GM18868 (cell line): ENCODE data around the gene FOXS1.
A peak's percentile ranks its signal among the peaks of the same experiment; 100 is the strongest.

Source experiments
- ATAC-seq: cut with Tn5 transposase; IDR thresholded peaks from one replicate; pipeline ENCODE4 v1.9.1; 2021; ENCODE audit warnings: mild to moderate bottlenecking, moderate library complexity; ENCODE audit not compliant: unreplicated experiment

The FOXS1 gene

DNA sequence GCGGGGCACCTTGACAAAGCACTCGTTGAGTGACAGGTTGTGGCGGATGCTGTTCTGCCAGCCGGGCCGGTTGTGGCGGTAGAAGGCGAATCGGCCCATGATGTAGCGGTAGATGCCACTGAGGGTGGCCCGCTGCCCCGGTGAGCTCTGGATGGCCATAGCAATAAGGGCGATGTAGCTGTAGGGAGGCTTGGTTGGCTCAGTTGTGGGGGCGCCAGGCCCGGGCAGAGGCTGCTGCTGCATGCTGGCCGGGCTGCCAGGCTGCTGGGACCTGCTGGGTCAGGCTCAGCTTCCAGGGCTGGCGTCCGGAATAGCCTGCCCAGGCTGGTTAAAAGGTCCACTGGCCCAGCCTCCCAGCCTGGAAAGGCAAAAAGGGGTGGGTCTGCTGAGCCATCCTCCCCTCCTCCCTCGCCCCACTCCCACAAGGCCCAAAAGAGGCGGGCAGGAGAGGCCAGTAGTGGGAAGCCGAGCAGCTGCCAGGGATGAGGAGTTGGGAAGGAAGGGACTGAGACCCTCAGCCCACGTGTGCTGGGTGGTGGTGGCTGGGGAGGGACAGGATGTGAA is at the start of gene FOXS1:
Gene FOXS1, minus strand, starts transcription at position 305 of the 564 bp plus-strand sequence. Its CDS starts 62 bp downstream, at position 243.
- no peak for ATAC-seq

DNA sequence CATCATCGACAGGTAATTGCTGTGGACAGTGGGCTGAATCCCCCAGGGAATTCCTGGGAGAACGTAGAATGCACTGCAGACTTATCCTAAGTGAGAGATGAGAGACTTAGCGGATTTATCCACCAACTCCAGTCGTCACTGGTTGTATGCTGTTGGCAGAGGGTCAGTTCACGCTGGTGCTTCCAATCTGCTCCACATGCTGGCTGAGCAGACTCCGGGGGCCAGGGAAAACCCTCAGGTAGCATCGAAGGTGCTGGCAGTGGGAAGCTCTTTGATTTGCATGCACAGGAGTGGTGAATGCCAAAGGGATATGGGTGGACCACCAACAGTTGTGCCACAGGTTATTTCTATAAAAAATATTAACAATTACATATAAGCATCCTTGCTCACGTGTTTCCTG is 45.2 kb upstream of the FOXS1 start:
- no peak for ATAC-seq

DNA sequence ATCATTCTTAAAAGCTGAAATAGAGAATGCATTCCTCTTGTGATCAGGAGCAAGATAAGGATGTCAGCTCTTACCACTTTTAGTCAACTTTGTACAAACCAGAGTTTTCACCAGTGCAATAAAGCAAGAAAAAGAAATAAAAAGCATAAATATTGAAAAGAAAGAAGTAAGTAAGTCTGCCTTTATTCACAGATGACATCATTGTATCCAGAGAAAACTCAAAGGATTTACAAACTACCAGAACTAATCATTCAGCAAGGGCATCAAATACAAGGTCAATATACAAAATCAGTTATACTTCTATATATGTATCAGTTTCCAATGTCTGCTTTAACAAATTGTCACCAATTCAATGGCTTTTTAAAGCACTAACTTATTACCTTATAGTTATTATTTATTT is 38.4 kb upstream of the FOXS1 start:
- no peak for ATAC-seq

DNA sequence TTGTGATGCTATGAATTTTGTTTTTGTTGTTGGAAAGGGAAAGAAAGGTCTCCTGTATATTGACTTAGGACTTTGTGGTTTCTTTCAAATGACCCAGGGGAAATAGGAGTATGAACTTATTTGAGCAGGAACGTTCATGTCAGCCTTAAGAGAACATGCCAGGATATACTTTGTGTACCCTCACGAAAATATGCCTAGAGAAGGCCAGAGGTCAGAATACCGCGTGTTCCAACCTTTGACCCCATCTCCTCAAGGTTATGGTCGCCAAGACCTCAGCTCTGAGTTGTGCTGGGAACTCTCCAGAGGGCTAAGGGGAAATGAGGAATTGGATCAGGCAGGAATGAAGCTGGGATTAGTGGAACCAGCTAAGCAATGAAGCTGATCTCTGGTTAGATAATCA is 36.5 kb upstream of the FOXS1 start:
- ATAC-seq = no peak

DNA sequence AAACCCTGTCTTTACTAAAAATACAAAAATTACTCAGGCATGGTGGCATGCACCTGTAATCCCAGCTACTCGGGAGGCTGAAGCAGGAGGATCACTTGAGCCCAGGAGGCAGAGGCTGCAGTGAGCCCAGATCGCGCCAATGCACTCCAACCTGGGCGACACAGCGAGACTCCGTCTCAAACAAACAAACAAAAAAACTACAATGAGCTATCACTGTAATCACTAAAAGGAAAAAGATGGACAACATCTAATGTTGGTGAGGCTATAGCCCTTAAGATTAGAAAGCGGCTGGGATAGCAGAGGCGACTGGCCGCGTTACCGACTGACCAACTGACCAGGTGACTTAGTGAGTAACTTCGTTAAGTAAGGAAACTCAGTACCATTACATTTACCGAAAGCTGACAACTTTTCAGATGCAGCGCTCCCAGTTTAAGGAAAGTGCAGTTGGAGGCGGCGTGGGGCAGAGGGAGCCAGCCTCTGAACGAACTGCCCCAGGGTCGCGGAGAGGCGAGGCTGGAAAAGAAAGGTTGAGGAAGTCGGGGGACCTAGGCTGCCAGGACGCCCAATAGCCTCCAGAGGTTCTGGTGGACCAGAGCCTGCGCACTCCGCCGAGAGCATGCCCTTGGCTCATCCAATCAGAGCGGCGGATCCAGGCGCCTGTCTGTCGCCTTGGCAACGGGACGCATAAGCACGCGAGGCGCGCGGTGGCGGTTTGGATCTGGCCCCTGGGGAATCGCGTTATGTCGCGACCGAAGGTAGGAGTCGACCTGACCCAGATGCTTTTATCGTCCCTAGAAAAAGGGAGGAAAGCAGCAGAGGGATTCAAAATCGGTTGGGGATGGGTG is 34.0 kb upstream of the FOXS1 start:
- peak; percentile 67 for ATAC-seq

DNA sequence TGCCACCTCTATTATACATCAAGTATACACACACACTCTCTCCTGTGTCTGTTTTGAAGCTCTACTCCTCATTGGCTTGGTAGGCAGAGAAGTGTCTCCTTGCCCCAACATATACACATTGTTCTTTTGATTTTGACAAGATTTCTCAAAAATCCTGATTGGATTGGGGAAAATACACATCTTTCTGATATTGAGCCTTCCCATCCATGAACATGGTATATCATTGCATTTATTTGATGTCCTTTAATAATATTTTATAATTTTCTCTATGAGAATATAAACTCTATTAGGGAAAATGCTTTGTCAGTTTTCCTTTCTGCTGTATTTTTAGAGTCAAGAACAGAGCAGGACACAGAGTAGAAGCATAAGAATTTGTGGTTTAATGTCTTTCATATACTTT is 32.3 kb upstream of the FOXS1 start:
- ATAC-seq = no peak

DNA sequence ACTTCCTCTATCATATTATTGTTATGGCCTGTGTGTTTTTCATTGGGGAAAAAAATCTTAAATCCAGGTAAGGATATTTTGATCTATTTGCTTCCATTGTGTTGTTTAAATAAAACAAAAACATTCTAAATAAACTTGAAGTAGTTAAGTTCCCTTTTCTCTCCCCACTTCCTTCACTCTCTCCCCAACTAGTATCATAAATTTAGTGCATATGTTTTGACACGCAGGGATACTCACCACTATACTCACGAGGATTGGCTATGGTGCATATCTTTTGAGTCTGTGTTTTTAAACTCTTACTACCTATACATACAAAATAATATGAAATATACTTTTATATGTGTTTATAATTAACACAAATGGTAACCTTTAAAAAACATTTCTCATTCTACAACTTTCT is 30.3 kb upstream of the FOXS1 start:
- ATAC-seq = no peak

DNA sequence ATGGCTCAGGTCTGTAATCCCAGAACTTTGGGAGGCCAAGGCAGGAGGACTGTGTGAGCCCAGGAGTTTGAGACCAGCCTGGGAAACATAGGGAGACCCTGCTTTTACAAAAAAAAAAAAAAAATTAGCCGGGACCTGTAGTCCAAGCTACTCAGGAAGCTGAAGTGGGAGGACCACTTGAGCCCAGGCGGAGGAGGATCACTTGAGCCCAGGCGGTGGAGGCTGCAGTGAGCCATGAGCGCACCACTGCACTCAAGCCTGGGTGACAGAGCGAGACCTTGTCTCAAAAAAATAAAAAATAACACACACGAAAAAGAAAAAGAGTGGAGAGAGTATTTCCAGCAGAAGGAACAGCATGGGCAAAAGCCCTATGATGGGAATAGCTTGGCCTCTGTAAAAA is 27.0 kb upstream of the FOXS1 start:
- ATAC-seq = no peak

DNA sequence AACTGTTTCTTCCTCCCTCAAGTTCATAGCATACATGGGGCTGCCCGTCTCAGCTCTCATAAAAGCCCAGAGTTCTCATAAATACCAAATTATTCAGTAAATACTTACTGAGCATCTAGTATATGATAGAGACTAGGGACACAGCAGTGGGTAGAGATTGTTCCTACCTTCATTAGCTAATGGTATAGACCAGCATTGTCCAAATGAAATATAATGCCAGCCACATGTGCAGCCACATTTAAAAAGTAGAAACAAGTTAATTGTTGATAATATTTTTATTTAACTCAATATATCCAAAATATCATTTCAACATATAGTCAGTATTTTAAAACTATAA is 26.2 kb upstream of the FOXS1 start:
- ATAC-seq = no peak

DNA sequence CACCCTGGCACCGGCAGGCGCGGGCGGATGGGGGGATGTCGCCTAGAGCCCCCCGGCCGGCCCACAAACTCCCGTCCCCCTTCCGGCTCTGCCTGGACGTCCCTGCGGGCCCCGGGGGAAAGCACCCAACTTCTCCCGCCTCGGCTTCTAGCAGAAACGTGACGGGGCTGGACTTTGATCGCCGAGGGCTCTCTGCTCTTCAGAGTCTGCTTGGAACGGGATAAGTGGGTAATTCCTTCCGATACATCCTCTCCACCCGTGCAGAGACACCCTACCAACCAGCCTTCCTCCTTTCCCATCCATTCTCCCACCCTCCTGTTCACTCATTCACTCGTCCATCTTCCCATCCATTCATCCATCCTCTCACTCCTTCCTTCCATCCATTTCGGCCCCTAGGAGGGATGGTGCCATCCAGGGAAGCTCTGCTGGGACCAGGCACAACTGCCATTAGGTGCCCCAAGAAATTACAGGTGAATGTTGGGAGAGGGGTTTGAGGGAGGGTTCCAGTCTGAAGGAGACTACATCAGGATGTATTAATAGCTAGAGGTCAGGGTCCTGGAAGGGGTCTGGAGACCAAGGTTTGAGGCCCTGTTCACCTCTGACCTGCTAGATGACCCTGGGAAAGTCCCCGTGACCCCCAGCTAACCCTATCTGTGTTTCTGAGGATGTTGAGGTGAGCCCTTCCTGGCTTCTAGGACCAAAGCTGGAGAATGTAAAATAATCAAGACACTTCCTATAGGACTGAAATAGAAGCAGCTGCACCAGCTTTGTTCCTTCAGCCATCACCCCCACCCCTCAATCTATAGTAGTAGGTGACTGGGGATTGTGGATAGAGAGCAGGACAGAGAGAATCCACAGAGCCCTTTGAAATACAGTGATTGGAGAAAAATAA is 25.6 kb upstream of the FOXS1 start:
- ATAC-seq = no peak

DNA sequence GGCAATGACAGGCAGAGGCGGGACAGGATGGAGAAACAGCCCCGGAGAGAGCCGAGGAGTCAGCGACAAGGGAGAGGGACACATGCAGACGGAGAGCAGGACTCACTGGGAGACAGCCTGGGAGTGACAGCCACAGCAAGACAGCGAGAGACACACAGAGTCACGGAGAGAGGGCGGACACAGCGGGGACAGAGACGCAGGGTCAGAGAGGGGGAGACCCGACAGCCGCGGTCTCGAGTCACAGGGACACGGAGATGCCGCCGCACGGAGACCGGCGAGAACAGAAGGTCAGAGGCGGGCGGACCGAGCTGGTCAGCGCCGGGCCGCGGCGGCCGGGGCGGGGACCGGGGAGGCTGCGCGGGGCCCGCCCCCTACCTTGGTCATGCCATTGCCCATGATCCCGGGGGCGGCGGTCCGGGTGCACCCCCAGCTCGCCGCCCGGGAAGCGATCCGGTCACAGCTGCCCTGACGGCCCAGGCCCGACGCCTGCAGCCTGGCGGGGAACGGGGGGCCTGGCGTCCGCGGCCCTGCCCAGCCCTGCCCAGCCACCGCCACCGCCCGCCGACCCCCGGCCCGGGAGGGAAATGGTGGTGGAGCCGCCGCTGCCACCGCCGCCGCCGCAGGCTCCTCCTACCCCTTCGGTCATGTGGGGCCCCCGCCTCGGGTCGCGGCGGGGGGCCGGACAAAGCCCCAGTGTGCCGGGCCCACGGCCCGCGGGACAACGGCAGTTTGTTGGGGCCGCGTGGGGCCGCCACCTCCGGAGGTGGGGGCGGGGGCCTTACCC is 24.7 kb upstream of the FOXS1 start, which contains the start of the genes DUSP15 and TTLL9:
Gene DUSP15, minus strand, starts transcription at position 586 of the 784 bp plus-strand sequence. Its CDS starts 190 bp downstream, at position 396.
Gene TTLL9, plus strand, starts transcription at position 693 of the 784 bp plus-strand sequence. CDS start 493 bp downstream, outside the sequence.
- no peak for ATAC-seq

DNA sequence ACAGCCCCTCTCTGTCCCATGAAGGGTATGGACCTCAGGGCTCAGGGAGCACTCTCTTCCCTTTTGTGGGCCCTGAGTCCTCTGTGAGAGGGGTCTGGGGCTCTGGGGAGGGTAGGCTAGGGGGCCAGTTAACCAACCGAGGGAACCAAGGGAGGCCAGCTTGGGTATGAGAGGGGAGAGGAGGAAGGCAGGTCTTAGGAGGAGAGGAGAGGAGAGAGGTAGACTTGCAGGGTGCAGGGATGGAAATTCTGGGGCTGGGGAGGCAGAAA is 24.2 kb upstream of the FOXS1 start:
- no peak for ATAC-seq

DNA sequence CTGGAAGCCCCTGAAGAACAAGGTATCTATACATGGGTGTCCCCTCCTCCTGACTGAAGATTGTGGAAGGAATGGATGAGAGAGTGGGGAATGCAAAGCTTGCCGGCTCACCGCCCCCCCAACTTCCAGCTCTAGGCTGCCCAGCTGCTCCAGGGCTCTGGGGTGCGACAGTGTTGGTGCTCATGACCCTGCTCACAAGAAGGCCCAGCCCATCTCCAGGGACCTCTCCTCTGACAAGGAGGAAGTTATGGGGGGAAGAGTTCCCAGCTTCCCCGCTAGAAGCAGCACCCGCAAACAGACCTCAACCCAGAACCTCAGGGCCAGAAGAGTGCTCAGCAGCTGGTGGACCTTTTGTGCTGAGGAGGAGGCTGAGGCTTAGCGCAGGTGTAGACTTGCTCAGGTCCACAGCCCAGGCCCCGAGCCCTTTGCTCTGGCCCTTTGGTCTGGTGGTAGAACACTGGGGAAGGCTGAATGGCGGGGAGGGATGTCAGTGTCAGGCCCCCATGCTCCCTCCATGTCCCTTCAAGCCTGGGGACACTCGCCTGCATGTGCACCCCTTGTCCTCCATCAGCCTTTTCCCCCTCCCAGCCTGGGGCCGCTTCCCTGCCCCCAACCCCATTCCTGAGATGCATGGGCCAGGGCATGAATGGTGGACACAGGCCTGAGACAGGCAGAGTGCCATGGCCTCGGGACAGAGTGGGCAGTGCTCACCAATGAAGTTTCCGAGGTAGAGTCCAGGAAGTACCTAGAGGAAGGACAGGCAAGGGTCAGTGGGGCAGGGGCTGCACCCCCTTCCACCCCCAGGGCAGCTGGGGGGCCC is 23.7 kb upstream of the FOXS1 start:
- ATAC-seq = no peak

DNA sequence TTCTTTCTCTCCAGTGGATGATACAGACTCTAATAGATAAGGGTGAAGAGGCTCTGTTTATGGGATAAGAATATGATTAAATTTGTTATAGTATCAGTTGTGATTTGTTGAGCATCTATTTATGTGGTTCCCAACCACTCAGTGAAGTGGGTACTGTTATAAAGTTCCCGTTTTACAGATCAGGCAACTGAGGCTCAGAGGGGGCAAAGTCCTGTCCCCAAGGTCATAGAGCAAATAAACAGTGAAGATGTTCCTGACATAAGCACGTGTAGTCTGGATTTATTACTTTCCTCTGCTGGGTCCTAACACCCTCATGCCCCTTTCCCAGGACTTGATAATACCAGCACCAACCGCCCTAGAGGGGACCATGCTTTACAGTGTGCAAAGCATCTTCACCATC is 20.8 kb upstream of the FOXS1 start:
- no peak for ATAC-seq

DNA sequence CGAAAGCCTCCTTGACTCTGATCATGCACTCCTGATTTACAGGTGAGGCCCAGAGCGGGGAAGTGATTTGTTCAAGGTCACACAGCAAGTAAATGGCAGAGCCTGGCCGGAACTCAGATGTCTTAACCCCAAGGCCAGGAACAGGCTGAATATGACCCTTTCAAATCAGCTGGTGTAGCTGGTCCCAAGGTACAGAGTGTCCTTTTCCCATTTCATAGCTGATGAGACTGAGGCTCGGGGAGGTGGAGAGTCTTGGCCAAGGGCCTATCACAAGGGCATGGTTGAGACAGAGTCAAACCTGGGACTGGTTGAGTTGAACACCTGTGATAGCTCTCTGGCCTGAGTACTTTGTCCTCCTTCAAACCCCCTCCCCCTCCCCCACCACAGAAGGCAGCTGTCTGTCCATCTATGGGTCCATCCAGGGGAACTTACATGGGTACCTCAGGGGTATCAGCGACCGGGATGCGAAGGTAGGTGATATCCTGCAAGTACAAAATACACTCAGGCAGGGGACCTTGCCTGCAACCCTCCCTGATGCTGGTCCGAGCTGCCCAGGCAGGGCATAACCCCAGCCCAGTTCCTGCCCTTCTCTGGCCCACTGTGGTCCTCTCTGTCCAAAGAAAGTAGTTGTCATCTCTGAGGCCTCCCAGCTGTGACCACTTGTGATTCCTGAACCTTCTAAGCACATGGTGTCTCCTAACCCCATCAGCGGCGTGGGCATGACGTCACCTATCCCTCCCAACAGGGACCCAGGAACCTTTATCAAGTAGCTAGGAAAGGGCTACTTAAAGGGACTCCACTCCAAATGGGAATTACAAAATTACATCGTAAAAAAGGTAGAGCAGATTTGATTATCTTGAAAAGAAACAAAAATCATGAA is 19.4 kb upstream of the FOXS1 start:
- no peak for ATAC-seq

DNA sequence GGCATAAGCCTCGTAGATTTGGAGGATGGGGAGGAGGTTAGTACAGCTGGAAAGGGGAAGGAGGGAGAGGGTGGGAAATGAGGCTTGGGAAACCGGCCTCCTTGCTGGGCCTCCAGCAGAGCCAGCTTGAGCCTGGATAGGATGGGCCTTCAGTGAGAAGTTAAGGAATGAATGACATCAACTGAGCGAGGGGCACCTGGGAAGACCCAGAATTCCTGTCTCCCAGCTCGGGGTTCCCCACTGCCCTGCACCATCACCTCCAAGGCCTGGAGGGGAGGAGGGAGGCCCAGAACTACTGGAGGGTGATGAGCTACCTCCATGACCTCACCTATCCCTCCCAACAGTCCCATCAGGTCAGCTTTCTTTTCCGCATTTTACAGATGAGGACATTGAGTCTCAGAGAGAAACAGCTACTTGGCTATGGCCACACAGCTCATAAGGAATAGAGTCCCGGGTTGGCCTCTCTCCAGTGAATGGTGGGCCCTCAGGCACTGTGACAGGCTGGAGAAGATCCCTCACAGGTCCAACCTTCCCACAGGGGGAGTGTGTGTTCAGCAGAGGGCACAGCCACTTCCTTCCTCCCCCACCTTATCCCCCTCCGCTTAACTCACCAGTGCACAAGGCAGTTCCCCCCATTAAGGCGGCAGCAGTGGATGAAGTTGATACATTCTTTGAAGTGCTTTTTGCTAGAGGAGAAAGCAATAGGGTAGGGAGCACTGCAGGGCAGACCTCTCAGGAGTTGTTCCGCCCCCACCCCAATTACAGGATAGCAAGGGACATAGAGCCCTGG is 18.1 kb upstream of the FOXS1 start:
- no peak for ATAC-seq

DNA sequence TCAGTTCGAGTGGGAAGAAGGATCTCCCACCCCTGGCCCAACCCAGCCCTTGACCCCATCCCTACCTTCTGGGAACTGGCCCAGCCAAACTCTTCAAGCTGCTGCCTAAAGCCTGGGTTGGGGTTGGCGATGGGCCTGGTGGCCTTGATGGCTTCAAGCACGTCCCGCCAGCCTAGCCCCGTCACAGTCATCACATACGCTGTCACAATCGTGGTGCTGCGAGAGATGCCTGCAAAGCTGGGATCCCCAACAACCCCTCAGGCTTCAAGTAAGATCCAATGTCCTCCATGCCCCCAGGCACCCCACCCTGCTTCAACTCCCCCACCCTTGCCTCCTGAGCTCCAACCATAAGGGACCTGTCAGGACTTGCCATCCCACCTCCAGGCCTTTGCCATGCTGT is 17.1 kb upstream of the FOXS1 start:
- no peak for ATAC-seq

DNA sequence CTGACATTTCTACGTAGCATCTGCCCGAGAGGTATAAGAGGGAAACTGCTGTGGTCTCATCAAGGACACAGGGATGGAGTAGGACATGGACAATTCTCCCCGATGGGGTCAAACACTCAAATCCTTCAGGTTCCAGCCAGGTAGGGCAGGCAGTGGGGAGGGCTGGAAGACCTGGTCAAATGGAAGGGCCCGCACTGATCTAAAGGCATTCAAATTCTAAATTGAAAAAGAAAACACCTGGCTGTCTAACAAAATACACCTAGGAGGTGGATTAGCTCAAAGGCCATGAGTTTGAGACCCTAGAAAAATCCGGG is 16.7 kb upstream of the FOXS1 start:
- ATAC-seq = no peak
